Measurements from ENCODE around the gene ONECUT2.

DNA sequence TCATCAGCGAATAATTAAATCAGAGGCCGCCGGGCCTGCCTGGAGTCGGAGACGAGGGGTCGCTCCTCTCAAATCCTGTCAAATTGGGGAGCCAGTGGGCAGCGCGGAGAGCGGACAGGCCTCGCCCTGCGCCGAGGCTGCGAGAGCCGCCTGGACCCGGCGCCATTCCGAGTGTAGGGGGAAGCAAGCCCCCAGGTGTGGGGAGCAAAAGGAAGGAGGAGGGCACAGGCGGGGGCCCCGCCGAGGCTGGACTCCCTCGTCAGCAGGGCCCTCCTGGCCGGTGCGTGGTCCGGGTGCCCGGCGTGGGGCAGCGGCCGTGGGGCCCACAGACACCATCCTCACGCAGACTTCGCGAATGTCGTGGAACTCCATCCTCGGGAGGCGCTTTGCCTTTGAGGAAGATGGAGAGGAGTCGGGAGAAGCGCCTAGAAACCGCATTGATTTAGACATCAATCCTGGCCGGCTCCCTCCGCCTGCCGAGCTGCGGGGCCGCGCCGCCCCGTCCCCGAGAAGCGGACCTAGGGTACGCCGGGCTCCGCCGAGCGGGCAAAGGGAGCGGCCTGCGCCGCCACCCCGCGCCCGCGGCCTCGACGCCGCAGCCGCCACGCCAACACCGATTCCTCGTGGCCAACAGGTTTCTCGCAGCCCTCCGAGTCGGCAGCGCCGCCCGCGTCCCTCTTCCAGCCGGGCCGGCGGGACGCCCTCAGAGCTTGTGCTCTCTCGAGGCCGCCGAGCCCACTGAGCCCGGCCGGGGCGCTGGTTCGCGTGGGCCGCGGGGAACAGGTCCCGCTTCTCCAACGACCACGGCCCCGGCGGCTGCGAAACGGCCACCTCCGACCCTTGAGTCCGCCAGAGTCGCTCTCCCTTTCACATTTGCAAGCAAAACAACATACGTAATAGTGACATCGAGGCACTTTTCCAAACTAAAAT lies 6.7 kb upstream of the ONECUT2 start:
- no peak for TF ChIP-seq CTCF (IDR thresholded peaks at IDR 0.05)
- TF ChIP-seq POLR2AphosphoS5 (IDR thresholded peaks at IDR 0.05): no peak
- TF ChIP-seq EP300 (IDR thresholded peaks at IDR 0.05): no peak
- no peak for TF ChIP-seq POLR2A (IDR thresholded peaks at IDR 0.05)

Measured in sigmoid colon (tissue), 4 donors.